Endothelial cell of umbilical vein (primary cell): Measurements from ENCODE around the gene SLC5A11. TPM values are rescaled to one million over a fixed set of nuclear protein-coding genes. Genes with fewer than 3 reads are reported as not detected.

Source experiments
- BruUV-seq: library from RNA; stranded (reverse); fragments of 400-500 nt; replicated peaks from 2 replicates; lab custom pipeline; 2021; lab: Mats Ljungman, UMichigan
- CTCF ChIA-PET: fragments of 300-600, 350-600 bp; sonication (Branson Sonifier 250); formaldehyde crosslinking; loops from one replicate; lab custom pipeline; 2021; ENCODE audit warnings: antibody characterized with exemption, inconsistent platforms; lab: Charles Lee
- POLR2A ChIA-PET: fragments of 300-600, 350-600 bp; sonication (Branson Sonifier 250); formaldehyde crosslinking; loops from one replicate; lab custom pipeline; 2021; ENCODE audit warnings: antibody characterized with exemption, inconsistent platforms; lab: Charles Lee
- DNase-seq: peaks from one replicate; pipeline ENCODE4 v3.0.0-alpha.2; 2011; ENCODE audit warnings: low read depth, low spot score
- FAIRE-seq: peaks from 2 replicates; lab custom pipeline; 2011; peaks lifted over from hg19 to GRCh38; lab: Jason Lieb, UNC
- H2AFZ ChIP-seq: 2 replicates; pipeline ENCODE4 v1.6.0; 2012; ENCODE audit warnings: low read depth, low read length, control low read depth, inconsistent platforms
- H3K27ac ChIP-seq: 2 replicates; pipeline ENCODE4 v1.5.1; 2011; ENCODE audit warnings: low read depth, mild to moderate bottlenecking, control low read depth, low read length, moderate library complexity; ENCODE audit not compliant: insufficient read depth
- H3K27me3 ChIP-seq, 2 experiments: 2 replicates each; pipeline versions ENCODE4 v1.6.0 to v1.6.1; 2011; ENCODE audit warnings: low read length in 2 of 2, mixed read lengths in 1 of 2; ENCODE audit not compliant: control insufficient read depth in 2 of 2, insufficient read depth in 2 of 2
- H3K36me3 ChIP-seq, 2 experiments: 2 replicates in 1 of 2; 3 replicates in 1 of 2; pipeline ENCODE4 v1.5.1; 2011; ENCODE audit warnings: low read length in 2 of 2, mild to moderate bottlenecking in 1 of 2, moderate library complexity in 1 of 2; ENCODE audit not compliant: control insufficient read depth in 2 of 2, insufficient read depth in 2 of 2; ENCODE audit errors: extremely low read depth in 1 of 2
- H3K4me1 ChIP-seq: 3 replicates; pipeline ENCODE4 v1.5.1; 2011; ENCODE audit warnings: mild to moderate bottlenecking, low read length; ENCODE audit not compliant: control insufficient read depth, insufficient read depth; ENCODE audit errors: extremely low read depth
- H3K4me2 ChIP-seq: 2 replicates; pipeline ENCODE4 v1.6.1; 2011; ENCODE audit warnings: low read length, control low read depth, mixed read lengths; ENCODE audit not compliant: insufficient read depth
- H3K4me3 ChIP-seq, 3 experiments: fragments of 200-600 bp in 1 of 3; sonication (generic), shearing (Covaris generic) in 1 of 3; replicated peaks in 1 of 3; 2 replicates each; pipeline ENCODE4 v1.5.1; 2011 to 2016; ENCODE audit warnings: control low read depth in 3 of 3, low read length in 3 of 3, mild to moderate bottlenecking in 2 of 3, inconsistent platforms in 1 of 3, low read depth in 1 of 3, moderate library complexity in 1 of 3; ENCODE audit not compliant: insufficient read depth in 1 of 3
- H3K79me2 ChIP-seq: 2 replicates; pipeline ENCODE4 v1.6.0; 2012; ENCODE audit warnings: low read length, inconsistent platforms; ENCODE audit not compliant: control insufficient read depth, insufficient read depth
- H3K9ac ChIP-seq: replicated peaks from 2 replicates; pipeline ENCODE3; 2011; ENCODE audit warnings: low read length, control low read depth; ENCODE audit not compliant: insufficient read depth; ENCODE audit errors: extremely low read depth
- H3K9me1 ChIP-seq: replicated peaks from 3 replicates; pipeline ENCODE4 v1.6.0; 2011; ENCODE audit warnings: mild to moderate bottlenecking, low read length; ENCODE audit not compliant: control insufficient read depth, insufficient read depth; ENCODE audit errors: extremely low read depth
- H3K9me3 ChIP-seq: replicated peaks from 2 replicates; pipeline ENCODE4 v1.5.1; 2012; ENCODE audit warnings: low read length, inconsistent platforms; ENCODE audit not compliant: control insufficient read depth, insufficient read depth
- H4K20me1 ChIP-seq: replicated peaks from 2 replicates; pipeline ENCODE3; 2011; ENCODE audit warnings: mild to moderate bottlenecking, low read length; ENCODE audit not compliant: control insufficient read depth, insufficient read depth; ENCODE audit errors: extremely low read depth
- CTCF ChIP-seq, 2 donors: IDR thresholded peaks; 1 replicate in 1 of 2; 2 replicates in 1 of 2; pipeline ENCODE4 v1.5.1; 2011; ENCODE audit warnings: low read length in 2 of 2, mild to moderate bottlenecking in 2 of 2, moderate library complexity in 2 of 2, control low read depth in 1 of 2, inconsistent platforms in 1 of 2, low read depth in 1 of 2; ENCODE audit not compliant: insufficient read depth in 1 of 2; ENCODE audit errors: extremely low read depth in 1 of 2
- EZH2 ChIP-seq: IDR thresholded peaks from 2 replicates; pipeline ENCODE4 v1.6.1; 2012; ENCODE audit warnings: borderline replicate concordance, low read depth, mild to moderate bottlenecking, moderate library complexity, low read length, inconsistent platforms; ENCODE audit not compliant: severe bottlenecking
- FOS ChIP-seq: IDR thresholded peaks from 2 replicates; pipeline ENCODE4 v1.6.1; 2011; ENCODE audit warnings: mild to moderate bottlenecking, low read length, moderate library complexity, borderline replicate concordance; ENCODE audit not compliant: insufficient read depth
- GATA2 ChIP-seq: IDR thresholded peaks from 2 replicates; pipeline ENCODE4 v1.7.0; 2011; ENCODE audit warnings: low read depth, mild to moderate bottlenecking, moderate library complexity, mixed read lengths, low read length; ENCODE audit not compliant: insufficient read length, insufficient read depth
- JUN ChIP-seq: IDR thresholded peaks from 2 replicates; pipeline ENCODE4 v1.6.1; 2011; ENCODE audit warnings: borderline replicate concordance, low read depth; ENCODE audit not compliant: insufficient read length, insufficient read depth
- MAX ChIP-seq: IDR thresholded peaks from 2 replicates; pipeline ENCODE4 v1.6.1; 2011; ENCODE audit not compliant: insufficient read depth, insufficient read length
- MYC ChIP-seq: IDR thresholded peaks from one replicate; pipeline ENCODE4 v1.6.1; 2011; ENCODE audit warnings: mild to moderate bottlenecking, low read depth, low read length
- POLR2A ChIP-seq: IDR thresholded peaks from 2 replicates; pipeline ENCODE4 v1.6.1; 2012; ENCODE audit warnings: low read depth, mild to moderate bottlenecking, control low read depth, low read length
- POLR2AphosphoS5 ChIP-seq: IDR thresholded peaks from 2 replicates; pipeline ENCODE4 v1.6.1; 2012; ENCODE audit warnings: low read depth, mild to moderate bottlenecking, control low read depth, low read length, moderate library complexity; ENCODE audit not compliant: insufficient read depth
- dilution Hi-C: fragments of 300-500 bp; cut with MboI; formaldehyde crosslinking; loops from one replicate; pipeline ENCODE4 v1.15.0; 2019; ENCODE audit warnings: low sequenced_read_pairs; ENCODE audit not compliant: extremely low pct_ligation_motif_present
- intact Hi-C: fragments of 100-400 bp; cut with micrococcal nuclease; formaldehyde crosslinking; loops from one replicate; pipeline ENCODE4 v1.10.0; 2022
- polyA plus RNA-seq, 4 experiments: library from polyadenylated mRNA; depleted of rRNA in 3 of 4; stranded (reverse) in 3 of 4; unstranded in 1 of 4; fragments of >200 nt; gene quantifications; 2 replicates each; pipeline versions ENCODE4 v1.2.1 to v1.2.3, GENCODE V29; 2011 to 2012; ENCODE audit warnings: missing spikeins in 1 of 4
- total RNA-seq: library from RNA; stranded (reverse); gene quantifications from 2 replicates; pipeline ENCODE4 v1.2.3, GENCODE V29; 2021

The SLC5A11 gene
- total and polyA plus RNA-seq, 2 donors (not counting 3 experiments of a cell fraction or from before 2014, with no cell fraction given), result 0.12 TPM; not detected in 1

- dilution Hi-C loops, result no loop called here
- POLR2A ChIA-PET, result no interaction called here
Observed at GRCh38 chr16:24819462-24820040, 26.2 kb upstream of the SLC5A11 start.

More at GRCh38 chr16:24819462-24820040, 26.2 kb upstream of the SLC5A11 start:
- Histone ChIP-seq H3K79me2 (no peaks in the 10 kb centered on the region), H3K36me3 (peaks cover 24 to 48% of the 10 kb centered on the region in 2 experiments), H3K27me3 (no peaks in the 10 kb centered on the region), H3K4me2 (no peak overlapping the region), H3K4me3 (no peak overlapping the region), H4K20me1 (no peaks in the 10 kb centered on the region), H3K9me1 (no peaks in the 10 kb centered on the region), H3K4me1 (peaks cover 9% of the 10 kb centered on the region), H2AFZ (no peak overlapping the region), H3K27ac (no peak overlapping the region), H3K9me3 (no peaks in the 10 kb centered on the region), H3K9ac (no peak overlapping the region)
- no TSS peak for BruUV-seq
- intact Hi-C loops, result no loop called here
- TF ChIP-seq POLR2A (no peak), EZH2 (no peak), MAX (no peak), FOS (no peak), GATA2 (no peak), JUN (no peak), MYC (no peak), POLR2AphosphoS5 (no peak), CTCF (IDR thresholded peaks at IDR 0.05; ENCODE audit: extremely low read depth in 1 of 2, insufficient read depth in 1 of 2, low read depth in 1 of 2, low read length in 2 of 2) (no peak)
- DNase-seq, result no peak
- no peak for FAIRE-seq
- CTCF ChIA-PET, result no interaction called here
